ENCODE data around the gene RAPGEF5.

The RAPGEF5 gene

DNA sequence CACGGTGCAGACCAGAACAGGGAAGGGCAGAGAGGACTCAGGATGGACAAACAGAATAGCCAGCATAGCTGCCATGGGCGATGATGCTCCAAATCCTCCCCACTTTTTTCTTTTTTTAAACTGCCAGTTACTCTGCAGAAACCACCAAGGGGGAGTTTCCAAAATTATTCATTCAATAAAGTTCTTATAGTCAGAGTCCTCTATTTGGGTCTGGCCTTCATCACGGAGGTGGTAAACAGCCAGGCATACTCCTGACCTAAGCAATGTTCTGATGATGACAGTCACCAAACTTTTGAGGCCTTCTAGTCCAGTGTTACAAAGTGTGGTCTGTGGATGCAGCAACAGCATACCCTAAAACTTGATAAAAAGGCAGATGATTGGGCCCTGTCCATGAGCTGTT is 12.3 kb downstream of the RAPGEF5 start:
- H3K36me3 ChIP-seq (ENCODE audit: control insufficient read depth in 1 of 2, insufficient read depth in 2 of 2, low read length in 2 of 2), result no peaks in the 10 kb centered on the region

DNA sequence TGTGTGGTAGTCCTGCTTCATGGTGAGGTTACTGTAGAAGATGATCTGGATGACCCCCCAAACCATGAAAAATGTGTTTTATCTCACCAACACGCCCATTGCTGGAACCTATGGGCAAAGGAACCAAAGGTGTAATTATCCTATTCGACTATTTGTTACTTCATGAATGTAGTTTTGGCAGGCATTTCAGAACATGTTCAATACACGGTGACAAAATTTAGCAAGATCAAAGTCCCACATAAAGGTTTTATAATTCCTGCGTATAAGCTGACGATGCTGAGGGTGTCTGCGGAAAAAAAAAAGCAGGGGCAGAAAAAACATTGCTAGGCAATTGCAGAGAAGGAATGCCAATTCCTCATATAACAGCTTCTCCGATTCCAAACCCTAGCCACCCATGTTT is 13.3 kb downstream of the RAPGEF5 start:
- Histone ChIP-seq H3K27ac (ENCODE audit: low read length) (no peak overlapping the region), H3K36me3 (ENCODE audit: control insufficient read depth in 1 of 2, insufficient read depth in 2 of 2, low read length in 2 of 2) (no peaks in the 10 kb centered on the region), H3K4me1 (ENCODE audit: control insufficient read depth in 1 of 2, insufficient read depth in 2 of 2, low read length in 2 of 2) (no peaks in the 10 kb centered on the region), H3K27me3 (ENCODE audit: low read depth, low read length) (no peaks in the 10 kb centered on the region), H3K9me3 (ENCODE audit: control insufficient read depth in 1 of 2, low read length in 2 of 2) (no peaks in the 10 kb centered on the region), H3K4me3 (ENCODE audit: low read depth in 1 of 2, low read length in 2 of 2) (no peak overlapping the region)

More for the DNA sequence above, 12.3 kb downstream of the RAPGEF5 start:
- no peaks in the 10 kb centered on the region for H3K27me3 ChIP-seq (ENCODE audit: low read depth, low read length)
- H3K4me3 ChIP-seq (ENCODE audit: low read depth in 1 of 2, low read length in 2 of 2), result no peak overlapping the region
- H3K4me1 ChIP-seq (ENCODE audit: control insufficient read depth in 1 of 2, insufficient read depth in 2 of 2, low read length in 2 of 2), result no peaks in the 10 kb centered on the region
- H3K9me3 ChIP-seq (ENCODE audit: control insufficient read depth in 1 of 2, low read length in 2 of 2), result no peaks in the 10 kb centered on the region
- no peak overlapping the region for H3K27ac ChIP-seq (ENCODE audit: low read length)

DNA sequence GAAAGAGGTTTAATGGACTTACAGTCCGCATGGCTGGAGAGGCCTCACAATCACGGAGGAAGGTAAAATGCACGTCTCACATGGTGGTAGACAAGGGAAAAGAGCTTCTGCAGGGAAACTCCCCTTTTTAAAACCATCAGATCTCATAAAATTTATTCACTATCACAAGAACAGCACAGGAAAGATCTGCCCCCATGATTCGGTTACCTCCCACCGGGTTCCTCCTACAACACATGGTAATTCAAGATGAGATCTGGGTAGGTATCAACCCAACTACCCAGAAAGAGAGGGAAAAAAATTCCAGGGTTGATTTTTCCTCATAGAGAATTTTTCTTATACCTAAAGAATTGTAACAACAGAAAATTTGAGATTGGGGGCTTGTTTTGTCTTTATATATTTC is 13.9 kb downstream of the RAPGEF5 start:
- H3K4me1 ChIP-seq (ENCODE audit: control insufficient read depth in 1 of 2, insufficient read depth in 2 of 2, low read length in 2 of 2), result no peaks in the 10 kb centered on the region
- no peak overlapping the region for H3K4me3 ChIP-seq (ENCODE audit: low read depth in 1 of 2, low read length in 2 of 2)
- H3K9me3 ChIP-seq (ENCODE audit: control insufficient read depth in 1 of 2, low read length in 2 of 2), result no peaks in the 10 kb centered on the region
- H3K27ac ChIP-seq (ENCODE audit: low read length), result no peak overlapping the region
- no peaks in the 10 kb centered on the region for H3K27me3 ChIP-seq (ENCODE audit: low read depth, low read length)
- H3K36me3 ChIP-seq (ENCODE audit: control insufficient read depth in 1 of 2, insufficient read depth in 2 of 2, low read length in 2 of 2), result no peaks in the 10 kb centered on the region

DNA sequence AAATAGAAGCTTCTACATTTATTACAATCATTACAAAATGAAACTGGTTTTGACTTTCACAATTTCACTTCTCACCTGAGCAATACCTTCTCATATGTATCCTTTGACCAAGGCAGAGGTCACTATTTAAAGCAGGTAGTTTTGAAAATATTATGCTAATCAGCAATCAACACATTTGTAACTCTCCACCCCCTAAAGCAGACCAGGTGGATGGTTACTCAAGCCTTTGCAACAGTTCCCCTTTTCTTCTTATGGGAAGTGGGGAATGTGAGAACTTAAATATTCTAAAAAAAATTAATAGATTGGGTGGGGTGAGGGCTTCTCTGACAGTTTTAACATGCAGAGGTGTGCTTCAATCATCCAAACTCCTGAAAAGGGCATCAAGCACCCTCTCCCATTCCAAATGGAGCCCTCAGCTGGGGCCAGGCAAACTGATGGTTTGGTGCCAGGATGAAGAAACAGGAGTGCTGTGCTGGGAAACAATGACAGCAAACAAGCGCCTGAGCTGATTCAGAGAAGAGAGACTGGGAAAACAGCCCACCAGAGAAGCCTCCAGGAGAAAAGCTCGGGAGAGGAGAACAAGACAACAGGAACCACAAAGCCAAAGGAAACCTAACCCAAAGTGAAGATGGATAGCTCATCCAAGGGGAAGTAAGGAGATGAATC is 17.1 kb downstream of the RAPGEF5 start:
- Histone ChIP-seq H3K36me3 (ENCODE audit: control insufficient read depth in 1 of 2, insufficient read depth in 2 of 2, low read length in 2 of 2) (no peaks in the 10 kb centered on the region), H3K4me3 (ENCODE audit: low read depth in 1 of 2, low read length in 2 of 2) (no peak overlapping the region), H3K27ac (ENCODE audit: low read length) (no peak overlapping the region), H3K27me3 (ENCODE audit: low read depth, low read length) (no peaks in the 10 kb centered on the region), H3K4me1 (ENCODE audit: control insufficient read depth in 1 of 2, insufficient read depth in 2 of 2, low read length in 2 of 2) (no peaks in the 10 kb centered on the region), H3K9me3 (ENCODE audit: control insufficient read depth in 1 of 2, low read length in 2 of 2) (no peaks in the 10 kb centered on the region)

DNA sequence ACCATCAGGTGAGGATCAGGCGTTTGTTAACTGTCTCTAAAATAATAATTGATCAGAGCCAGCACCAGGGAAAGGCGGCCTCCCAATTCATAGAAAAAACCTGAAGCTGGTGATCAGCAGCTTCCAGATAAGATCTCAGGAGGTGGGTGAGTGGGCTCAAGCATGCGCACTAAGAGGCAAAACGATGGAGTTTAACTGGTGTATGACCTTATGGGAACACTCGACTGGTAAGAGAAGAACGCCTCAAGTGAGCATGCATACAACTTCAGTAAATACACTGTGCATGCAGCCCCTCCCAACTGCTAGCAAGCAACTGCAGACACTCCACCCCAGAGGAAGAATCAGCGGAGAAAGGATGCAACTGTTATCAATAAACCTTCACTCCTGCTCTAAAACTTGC is 18.1 kb downstream of the RAPGEF5 start:
- no peak overlapping the region for H3K27ac ChIP-seq (ENCODE audit: low read length)
- no peak overlapping the region for H3K4me3 ChIP-seq (ENCODE audit: low read depth in 1 of 2, low read length in 2 of 2)
- H3K36me3 ChIP-seq (ENCODE audit: control insufficient read depth in 1 of 2, insufficient read depth in 2 of 2, low read length in 2 of 2), result no peaks in the 10 kb centered on the region
- no peaks in the 10 kb centered on the region for H3K9me3 ChIP-seq (ENCODE audit: control insufficient read depth in 1 of 2, low read length in 2 of 2)
- no peaks in the 10 kb centered on the region for H3K27me3 ChIP-seq (ENCODE audit: low read depth, low read length)
- no peaks in the 10 kb centered on the region for H3K4me1 ChIP-seq (ENCODE audit: control insufficient read depth in 1 of 2, insufficient read depth in 2 of 2, low read length in 2 of 2)

DNA sequence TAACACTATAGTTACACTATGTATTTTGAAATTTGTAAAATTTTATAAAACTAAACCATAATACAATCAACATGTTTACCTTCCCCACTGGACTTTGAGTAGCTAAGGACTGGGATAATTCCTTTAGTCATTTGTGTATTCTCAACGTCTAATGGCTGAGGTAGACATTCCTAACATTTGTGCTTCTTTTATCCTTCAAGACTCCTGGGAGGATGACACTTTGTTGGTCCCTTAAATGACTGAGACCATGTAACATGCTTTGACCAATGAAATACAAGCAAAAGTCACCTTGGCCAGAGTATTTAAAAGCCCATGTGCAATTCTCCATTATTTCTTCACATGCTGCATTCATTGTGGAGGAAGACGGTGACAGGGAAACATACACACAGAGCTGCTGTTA is 18.5 kb downstream of the RAPGEF5 start:
- H3K4me3 ChIP-seq (ENCODE audit: low read depth in 1 of 2, low read length in 2 of 2), result no peak overlapping the region
- H3K27me3 ChIP-seq (ENCODE audit: low read depth, low read length), result no peaks in the 10 kb centered on the region
- H3K36me3 ChIP-seq (ENCODE audit: control insufficient read depth in 1 of 2, insufficient read depth in 2 of 2, low read length in 2 of 2), result no peaks in the 10 kb centered on the region
- H3K4me1 ChIP-seq (ENCODE audit: control insufficient read depth in 1 of 2, insufficient read depth in 2 of 2, low read length in 2 of 2), result no peaks in the 10 kb centered on the region
- H3K27ac ChIP-seq (ENCODE audit: low read length), result no peak overlapping the region
- no peaks in the 10 kb centered on the region for H3K9me3 ChIP-seq (ENCODE audit: control insufficient read depth in 1 of 2, low read length in 2 of 2)

DNA sequence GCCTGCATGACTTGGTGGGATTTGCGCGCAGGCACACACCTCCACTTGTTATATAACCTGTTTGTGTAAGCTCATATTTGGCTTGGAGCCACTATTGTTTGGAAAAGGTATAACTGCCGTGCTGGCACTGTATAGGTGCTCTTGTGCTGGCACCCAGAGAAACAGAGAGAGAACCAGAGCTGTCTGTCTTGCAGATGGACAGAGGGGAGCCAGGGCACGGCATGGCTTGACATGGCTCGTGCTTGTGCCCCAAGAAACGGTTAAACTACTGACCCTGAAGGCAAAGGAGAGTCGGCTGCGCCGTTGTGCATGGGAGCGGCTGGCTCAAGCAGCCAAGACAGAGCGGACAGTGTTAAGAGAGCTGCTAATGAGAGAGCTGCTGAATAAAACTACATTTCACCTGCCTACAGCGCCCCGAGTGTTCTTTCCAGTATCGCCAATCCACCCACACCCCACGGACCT is 23.2 kb downstream of the RAPGEF5 start:
- H3K9me3 ChIP-seq (ENCODE audit: control insufficient read depth in 1 of 2, low read length in 2 of 2), result no peaks in the 10 kb centered on the region
- H3K27ac ChIP-seq (ENCODE audit: low read length), result no peak overlapping the region
- H3K36me3 ChIP-seq (ENCODE audit: control insufficient read depth in 1 of 2, insufficient read depth in 2 of 2, low read length in 2 of 2), result no peaks in the 10 kb centered on the region
- H3K4me1 ChIP-seq (ENCODE audit: control insufficient read depth in 1 of 2, insufficient read depth in 2 of 2, low read length in 2 of 2), result no peaks in the 10 kb centered on the region
- H3K4me3 ChIP-seq (ENCODE audit: low read depth in 1 of 2, low read length in 2 of 2), result no peak overlapping the region
- no peaks in the 10 kb centered on the region for H3K27me3 ChIP-seq (ENCODE audit: low read depth, low read length)

DNA sequence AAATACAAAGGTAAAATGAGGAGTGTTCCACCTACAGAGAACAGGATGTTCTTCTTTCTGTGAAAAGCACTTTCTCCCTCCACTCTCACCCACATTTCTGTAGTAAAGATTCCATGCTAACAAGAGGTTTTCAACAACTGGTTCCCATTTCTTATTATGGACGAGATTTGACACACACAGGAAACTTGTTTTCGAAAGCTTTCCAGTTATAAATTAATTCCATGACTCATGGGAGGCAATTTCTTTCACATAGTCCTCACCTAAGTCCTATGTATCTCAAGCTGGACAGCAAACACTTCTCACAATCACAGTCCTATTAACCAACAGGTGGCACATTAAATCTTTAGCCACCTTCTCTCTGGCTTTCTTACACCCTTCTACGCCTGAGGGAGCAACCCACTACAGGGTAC is 24.5 kb downstream of the RAPGEF5 start:
- H3K4me3 ChIP-seq (ENCODE audit: low read depth in 1 of 2, low read length in 2 of 2), result no peak overlapping the region
- peak overlapping the region; percentile 17 for H3K27ac ChIP-seq (ENCODE audit: low read length)

DNA sequence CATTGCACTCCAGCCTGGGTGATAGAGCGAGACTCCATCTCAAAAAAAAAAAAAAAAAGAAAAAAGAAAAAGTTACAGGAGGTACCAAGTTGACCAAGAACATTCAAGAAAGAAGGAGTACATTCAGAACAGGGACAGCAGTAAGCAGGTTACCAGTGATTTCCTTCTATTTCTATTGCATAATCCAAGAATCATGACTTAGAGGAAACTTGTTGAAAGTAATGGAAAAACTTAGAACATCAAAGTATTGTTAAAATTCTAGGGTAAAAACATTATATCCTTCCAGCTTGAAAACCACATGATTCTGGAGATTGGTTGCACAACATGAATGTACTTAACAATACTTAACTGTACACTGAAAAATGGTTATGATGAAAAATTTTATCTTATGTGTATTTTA is 25.2 kb downstream of the RAPGEF5 start:
- Histone ChIP-seq H3K9me3 (ENCODE audit: control insufficient read depth in 1 of 2, low read length in 2 of 2) (no peaks in the 10 kb centered on the region), H3K27me3 (ENCODE audit: low read depth, low read length) (no peaks in the 10 kb centered on the region), H3K36me3 (ENCODE audit: control insufficient read depth in 1 of 2, insufficient read depth in 2 of 2, low read length in 2 of 2) (no peaks in the 10 kb centered on the region), H3K4me1 (ENCODE audit: control insufficient read depth in 1 of 2, insufficient read depth in 2 of 2, low read length in 2 of 2) (no peaks in the 10 kb centered on the region), H3K27ac (ENCODE audit: low read length) (no peak overlapping the region), H3K4me3 (ENCODE audit: low read depth in 1 of 2, low read length in 2 of 2) (no peak overlapping the region)

More for the DNA sequence above, 24.5 kb downstream of the RAPGEF5 start:
- no peaks in the 10 kb centered on the region for H3K27me3 ChIP-seq (ENCODE audit: low read depth, low read length)
- H3K36me3 ChIP-seq (ENCODE audit: control insufficient read depth in 1 of 2, insufficient read depth in 2 of 2, low read length in 2 of 2), result no peaks in the 10 kb centered on the region
- H3K4me1 ChIP-seq (ENCODE audit: control insufficient read depth in 1 of 2, insufficient read depth in 2 of 2, low read length in 2 of 2), result no peaks in the 10 kb centered on the region
- no peaks in the 10 kb centered on the region for H3K9me3 ChIP-seq (ENCODE audit: control insufficient read depth in 1 of 2, low read length in 2 of 2)

DNA sequence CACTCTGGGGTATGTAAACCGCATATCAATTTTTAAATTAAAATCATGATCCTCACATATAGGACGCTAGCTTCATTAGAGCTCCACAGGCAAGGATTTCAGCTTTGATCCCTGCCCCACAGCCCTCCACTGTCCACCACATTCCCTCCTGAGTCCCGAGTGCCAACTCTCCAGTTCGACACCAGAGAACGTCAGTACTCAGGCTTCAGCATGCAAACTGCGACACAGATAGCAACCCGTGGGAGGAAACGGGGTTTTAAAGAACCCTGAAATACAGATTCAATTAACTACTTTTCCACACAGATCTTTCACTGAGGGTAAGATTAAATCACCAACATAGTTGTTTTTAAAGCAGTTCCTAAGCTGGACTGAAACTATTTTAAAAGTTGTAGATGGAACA is 26.1 kb downstream of the RAPGEF5 start:
- H3K4me3 ChIP-seq (ENCODE audit: low read depth in 1 of 2, low read length in 2 of 2), result no peak overlapping the region

DNA sequence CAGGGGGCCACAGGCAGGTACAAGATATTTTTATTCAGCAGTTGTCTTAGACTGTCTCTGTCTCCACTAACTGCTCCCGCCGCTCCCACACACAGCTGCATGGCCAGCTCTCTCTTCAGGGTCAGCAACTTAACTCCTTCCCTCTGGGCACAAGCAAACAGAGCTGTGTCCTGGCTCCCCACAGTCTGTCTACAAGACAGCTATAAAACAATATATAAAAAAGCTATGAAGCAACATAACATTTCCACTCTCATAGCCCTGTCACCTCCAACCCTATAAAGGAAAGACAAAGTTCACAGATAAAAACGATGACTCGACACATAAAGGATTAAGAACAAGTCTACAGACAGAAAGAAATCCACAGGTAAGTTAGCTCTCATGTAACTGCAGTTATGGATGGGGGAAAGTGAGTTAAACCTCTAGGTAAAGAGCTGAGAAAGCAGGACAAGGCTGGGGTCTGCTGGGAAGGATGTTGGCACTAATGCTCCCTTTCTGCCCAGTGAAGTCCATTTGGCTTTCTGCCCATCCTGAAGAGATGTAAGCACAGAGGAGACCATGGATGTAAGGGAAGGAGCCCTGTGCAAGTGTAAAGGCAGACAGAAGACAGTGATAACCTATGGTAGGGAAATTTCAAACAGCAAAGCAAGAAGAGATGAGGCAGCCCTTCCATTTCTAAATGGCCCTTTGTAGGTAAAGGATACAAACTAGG is 27.0 kb downstream of the RAPGEF5 start:
- no peak overlapping the region for H3K4me3 ChIP-seq (ENCODE audit: low read depth in 1 of 2, low read length in 2 of 2)
- no peaks in the 10 kb centered on the region for H3K36me3 ChIP-seq (ENCODE audit: control insufficient read depth in 1 of 2, insufficient read depth in 2 of 2, low read length in 2 of 2)
- H3K4me1 ChIP-seq (ENCODE audit: control insufficient read depth in 1 of 2, insufficient read depth in 2 of 2, low read length in 2 of 2), result no peaks in the 10 kb centered on the region
- H3K27me3 ChIP-seq (ENCODE audit: low read depth, low read length), result no peaks in the 10 kb centered on the region
- H3K9me3 ChIP-seq (ENCODE audit: control insufficient read depth in 1 of 2, low read length in 2 of 2), result no peaks in the 10 kb centered on the region
- H3K27ac ChIP-seq (ENCODE audit: low read length), result no peak overlapping the region

More for the DNA sequence above, 26.1 kb downstream of the RAPGEF5 start:
- no peaks in the 10 kb centered on the region for H3K4me1 ChIP-seq (ENCODE audit: control insufficient read depth in 1 of 2, insufficient read depth in 2 of 2, low read length in 2 of 2)
- no peaks in the 10 kb centered on the region for H3K27me3 ChIP-seq (ENCODE audit: low read depth, low read length)
- H3K9me3 ChIP-seq (ENCODE audit: control insufficient read depth in 1 of 2, low read length in 2 of 2), result no peaks in the 10 kb centered on the region
- no peaks in the 10 kb centered on the region for H3K36me3 ChIP-seq (ENCODE audit: control insufficient read depth in 1 of 2, insufficient read depth in 2 of 2, low read length in 2 of 2)
- H3K27ac ChIP-seq (ENCODE audit: low read length), result no peak overlapping the region

All from muscle layer of duodenum (tissue), 2 donors.